Inferior parietal cortex (tissue), 1 donor: ENCODE results near the gene SDHB.
"Not testable (repeated sequence)": the region's sequence is repeated elsewhere in the genome, so short reads cannot be mapped to it uniquely, and the experiment has no call there.

Source experiments
- DNase-seq: peaks from one replicate; pipeline ENCODE4 v3.0.0-alpha.2; 2016; ENCODE audit errors: extremely low spot score

Gene SDHB

GRCh38 chr1:17075470-17076255, 21.8 kb upstream of the SDHB start:
- no peak for DNase-seq

DNA sequence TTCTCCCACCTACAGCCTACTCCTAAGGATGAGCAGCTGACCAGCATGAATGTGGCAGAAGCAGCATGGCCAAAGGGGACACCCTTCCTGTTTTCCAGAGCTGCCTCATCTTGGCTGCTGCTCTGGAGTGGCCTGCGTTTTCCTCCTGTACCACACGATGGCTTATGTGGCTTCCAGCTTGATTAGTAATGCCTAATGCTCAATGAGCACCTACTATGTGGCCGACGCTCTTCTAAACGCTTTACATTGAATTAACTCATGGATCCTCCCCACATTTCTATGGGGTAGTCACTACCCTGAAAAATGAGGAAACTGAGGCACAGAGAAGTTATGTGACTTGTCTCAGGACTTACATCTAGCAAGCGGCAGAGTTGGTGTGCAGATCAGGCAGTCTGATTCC, 18.0 kb upstream of the SDHB start:
- DNase-seq: no peak

- no peak for DNase-seq
These were observed 16.3 kb upstream of the SDHB start for GRCh38 chr1:17070163-17070525.

DNA sequence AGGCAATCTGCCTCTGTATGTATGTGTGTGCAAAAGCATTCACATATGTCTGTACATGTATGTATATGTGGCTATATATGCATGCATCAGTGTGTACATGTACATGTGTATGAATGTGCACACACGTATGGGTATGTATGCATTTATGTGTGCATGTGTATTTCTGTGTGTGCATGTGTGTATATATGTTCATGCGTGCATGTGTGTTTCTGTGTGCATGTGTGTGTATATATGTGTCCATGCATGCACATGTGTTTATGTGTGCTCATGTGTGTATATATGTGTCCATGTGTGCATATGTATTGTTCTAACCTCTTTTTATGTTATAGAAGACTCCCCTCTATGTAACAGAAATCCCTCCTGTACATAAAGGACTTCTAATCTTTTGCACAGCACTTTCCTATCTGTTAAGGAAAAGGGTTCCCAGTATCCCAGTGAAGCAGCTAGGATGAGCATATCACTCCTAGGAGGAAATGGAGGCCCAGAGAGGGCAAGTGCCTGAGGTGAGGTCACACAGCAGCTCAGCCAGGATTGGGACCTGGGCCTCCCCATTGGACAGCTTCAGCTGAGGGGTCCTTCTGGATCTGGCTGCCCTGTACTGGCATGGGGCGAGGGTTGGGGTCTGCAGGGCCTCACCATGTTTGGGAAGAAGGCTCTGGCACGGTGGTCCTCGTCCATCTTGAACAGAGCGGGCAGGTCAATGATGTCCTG, 15.8 kb upstream of the SDHB start:
- DNase-seq: no peak

DNA sequence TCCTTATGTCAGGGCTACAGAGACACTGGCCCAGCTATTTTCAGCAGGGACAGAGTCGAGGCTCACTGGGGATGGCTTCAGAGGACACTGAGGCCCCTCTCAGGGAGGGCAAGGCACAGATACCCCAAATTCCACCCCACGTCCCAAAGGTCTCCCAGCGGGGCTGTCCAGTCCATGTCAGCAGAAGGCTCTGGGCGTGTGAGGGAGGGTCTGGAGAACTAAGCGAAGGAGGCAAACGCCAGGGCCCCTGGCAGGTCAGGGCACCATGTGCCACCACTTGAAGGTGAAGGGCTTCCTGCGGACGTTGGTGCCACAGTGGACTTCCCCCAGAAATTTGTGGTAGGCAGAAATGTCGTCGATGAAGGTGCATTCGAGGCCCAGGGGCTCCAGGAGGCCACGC, 15.0 kb upstream of the SDHB start:
- DNase-seq: no peak

DNA sequence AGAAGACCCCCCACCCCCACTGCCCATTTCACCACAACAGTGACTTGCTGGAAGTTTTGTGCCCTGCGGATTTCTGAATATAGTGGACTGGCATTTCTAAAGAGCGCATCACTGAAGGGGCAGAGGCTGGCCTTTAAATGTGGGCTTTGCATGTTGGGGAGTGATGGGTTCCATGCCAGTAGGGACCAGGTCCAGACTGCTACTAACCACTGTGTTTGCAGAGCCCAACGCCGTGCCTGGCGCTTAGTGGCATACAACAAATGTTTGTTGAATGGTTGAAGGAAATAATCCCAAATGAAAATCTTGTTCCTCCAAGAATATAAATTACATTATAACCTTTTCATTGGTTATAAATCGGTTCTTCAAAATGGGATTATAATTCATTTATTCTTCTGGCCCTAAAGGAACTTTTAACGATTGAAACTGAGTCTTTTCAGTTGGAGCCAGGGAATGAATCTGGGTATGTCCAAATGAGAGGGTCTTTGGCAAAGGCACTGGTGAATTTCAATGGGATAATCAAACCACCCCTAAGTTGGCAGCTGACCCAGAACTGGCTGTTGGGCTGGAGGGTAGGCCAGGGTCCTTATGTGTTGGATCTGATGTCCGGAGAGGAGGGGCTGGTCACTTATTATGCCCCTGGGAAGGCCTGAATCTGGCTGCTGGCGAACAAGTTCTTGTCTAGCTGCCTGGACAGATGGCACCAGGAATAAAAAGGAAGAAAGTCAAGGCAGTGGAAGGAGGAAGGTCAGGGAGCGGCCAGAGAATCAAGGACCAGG, 13.8 kb upstream of the SDHB start:
- no peak for DNase-seq

DNA sequence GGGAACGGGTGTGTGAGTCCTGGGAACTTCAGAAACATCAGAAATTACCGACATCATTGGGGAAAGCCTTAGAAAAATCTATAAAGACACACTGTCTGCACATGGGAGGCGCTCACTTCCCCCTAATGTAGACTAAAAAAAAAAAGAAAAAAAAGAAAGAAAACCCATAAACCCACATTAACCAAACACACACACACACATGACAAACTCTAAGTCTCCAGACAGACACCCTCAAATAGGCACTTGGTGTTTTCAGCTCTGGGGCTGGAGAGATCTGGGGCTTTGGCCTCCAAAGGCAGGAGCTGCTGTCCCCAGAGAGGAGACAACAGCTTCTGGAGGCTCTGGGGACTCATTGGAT, 13.2 kb upstream of the SDHB start:
- DNase-seq: no peak

DNA sequence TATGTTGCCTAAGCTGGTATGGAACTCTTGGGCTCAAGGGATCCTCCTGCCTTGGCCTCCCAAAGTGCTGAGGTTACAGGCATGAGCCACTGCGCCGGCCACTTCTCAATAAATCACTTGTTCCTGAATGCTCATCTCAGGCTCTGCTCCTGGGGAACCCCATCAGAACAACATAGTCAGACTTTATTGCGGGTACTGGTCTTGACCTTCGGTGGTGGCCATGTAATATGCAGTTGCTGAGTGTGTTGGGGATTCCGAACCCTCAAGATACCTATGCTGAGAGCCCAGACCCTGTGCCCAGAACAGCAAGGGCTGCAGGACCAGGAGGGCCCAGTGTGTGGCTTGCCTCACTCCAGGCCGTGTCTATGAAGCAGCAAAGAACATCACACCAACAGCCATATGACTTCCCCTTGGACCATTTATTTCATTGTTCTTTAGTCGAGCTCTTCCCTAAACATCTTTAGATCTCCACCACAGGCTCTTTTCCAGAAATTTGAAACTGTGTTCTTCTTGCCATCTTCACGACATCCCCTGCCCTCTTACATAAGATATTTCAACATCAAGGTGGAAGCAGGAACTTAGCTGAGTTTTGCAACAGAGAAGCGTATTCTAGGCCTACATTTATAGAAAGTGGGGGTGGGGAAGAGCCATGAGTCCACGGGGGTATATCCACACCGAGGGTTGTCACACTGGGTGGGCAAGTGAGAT, 12.7 kb upstream of the SDHB start:
- no peak for DNase-seq

- no peak for DNase-seq
These were observed 11.8 kb upstream of the SDHB start for GRCh38 chr1:17065666-17066065.

DNA sequence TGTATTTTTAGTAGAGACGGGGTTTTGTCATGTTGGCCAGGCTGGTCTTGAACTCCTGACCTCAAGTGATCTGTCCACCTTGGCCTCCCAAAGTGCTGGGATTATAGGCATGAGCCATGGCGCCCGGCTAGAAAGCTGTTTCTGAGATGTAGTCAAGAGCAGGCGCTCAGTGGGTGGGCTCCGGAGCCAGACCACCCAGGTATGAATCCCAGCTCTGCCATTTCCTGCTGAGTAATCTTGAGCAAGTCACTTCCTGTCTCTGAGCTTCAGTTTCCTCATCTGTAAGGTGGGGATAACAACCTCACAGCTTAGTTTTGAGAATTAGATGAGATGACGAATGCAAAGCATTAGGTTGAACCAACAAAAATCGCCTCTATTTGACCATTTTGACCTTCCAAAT, 8.9 kb upstream of the SDHB start:
- not testable (repeated sequence) for DNase-seq

DNA sequence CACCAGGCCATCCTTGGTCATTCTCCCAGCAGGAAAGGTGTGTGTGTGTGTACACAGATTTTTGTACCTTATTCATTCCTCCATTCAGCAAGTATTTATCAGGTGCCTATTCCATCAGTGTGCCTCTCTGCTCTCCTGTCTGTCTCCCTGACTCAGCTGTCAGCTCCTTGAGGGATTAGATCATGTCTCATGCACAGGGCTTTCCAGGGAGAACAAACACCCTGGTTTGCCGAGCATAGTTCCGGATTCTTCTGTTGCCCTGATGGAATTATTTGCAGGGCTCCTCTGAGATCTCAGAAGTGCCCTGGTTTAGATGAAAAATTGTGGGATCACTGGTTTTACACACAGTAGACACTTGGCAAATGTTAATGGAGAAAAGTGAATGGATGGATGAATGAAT, 8.1 kb upstream of the SDHB start:
- DNase-seq: no peak

DNA sequence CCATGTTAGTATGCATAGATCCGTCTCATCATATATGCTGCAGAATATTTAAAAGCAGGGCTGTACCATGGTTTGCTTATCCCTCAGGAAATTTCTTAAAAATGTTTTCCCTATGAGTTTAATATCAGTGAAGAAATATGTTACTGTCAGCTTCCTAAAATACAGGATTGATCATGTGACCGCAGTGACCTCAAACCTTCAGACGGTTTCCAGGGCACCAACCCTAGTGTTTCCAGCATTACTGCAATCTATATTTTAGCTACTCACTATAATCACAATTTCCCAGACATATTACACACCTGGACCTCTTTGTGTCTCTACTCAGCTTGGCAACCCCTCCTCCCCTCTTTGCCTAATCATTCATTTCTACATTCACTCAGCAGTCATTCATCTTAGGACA, 7.7 kb upstream of the SDHB start:
- DNase-seq: no peak

DNA sequence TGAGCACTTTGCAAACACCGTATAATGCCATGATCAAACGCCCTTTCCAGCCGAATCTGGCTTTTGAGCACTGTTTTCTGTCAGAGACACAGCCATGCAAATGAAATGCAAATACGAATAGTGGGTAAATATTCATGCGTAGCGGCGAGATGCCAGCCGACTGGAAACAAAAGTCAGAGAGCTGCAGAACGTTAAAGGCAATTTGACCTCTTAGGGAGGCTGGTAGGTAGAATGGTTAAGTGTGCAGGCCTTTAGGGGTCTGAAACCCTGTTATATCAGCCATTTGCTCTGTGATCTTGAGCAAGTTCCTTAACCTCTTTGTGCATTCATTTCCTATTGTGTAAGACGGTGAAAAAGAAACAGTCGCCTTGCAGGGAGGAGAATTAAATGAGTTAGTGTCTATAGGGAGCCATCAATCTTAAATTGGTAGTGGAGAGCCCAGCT, 6.5 kb upstream of the SDHB start:
- DNase-seq: no peak

DNA sequence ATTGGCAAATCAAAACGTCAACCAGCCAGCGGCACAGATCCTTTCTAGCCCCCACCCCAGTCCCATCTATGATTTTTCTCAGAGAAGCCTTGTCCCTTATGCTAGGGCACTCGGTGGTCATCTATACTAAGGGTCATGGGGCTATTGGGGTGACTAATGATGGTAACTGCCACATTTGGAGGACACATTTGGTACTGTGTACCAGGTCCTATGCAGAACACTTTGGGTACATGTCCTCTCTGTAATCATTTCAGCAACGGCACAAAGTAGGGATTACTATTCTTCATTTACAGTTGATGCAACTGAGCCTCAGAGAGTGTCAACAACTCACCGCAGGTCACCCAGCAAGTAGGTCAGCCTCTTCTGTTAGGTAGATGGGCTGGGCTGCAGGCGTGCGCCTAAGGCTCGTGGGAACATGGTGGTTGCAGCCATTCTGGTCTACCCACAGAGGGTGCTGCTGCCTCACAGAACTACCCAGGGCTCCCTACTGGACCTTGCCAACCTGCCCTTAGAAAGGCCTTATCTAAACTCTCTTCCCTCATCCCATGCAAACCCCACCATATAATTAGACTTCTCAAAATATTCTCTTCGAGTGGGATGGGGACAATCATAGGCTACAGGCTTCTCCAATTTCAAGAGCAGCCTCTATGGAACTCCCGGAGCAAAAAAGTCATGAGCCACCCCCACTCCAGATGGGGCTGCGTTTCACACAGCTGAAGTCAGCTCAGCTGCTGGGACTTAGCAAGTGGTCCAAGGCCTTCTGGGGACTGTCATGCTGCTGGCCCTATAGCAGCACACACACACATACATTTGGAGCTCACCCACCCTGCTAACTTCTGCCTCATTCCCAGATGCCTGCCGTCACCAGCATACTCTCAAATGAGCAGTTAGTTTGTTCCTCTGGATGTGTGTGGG, 5.8 kb upstream of the SDHB start:
- DNase-seq: peak; percentile 81

- no peak for DNase-seq
These were observed 2.7 kb upstream of the SDHB start for GRCh38 chr1:17056551-17056950.

DNA sequence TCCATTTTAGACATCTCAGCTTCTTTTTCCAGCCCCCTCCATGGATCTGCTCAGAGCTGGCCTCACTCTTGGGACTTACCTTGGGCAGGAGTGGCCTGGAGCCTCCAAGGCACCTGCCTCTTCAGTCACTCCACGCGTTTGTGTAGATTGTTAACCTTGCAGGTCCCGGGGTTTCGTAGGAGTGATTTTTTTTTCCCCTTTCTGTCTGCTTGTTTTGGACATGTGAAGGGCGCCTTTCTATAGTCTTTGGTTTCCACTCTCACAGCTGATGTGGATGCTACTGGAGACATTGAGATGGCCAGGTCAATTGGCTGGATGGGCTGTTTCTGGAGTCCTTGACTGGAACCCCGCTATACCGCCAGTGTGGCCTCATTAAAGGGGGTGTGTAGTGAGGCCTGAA, 2.0 kb upstream of the SDHB start:
- DNase-seq: no peak

- DNase-seq: no peak
These were observed 647 bp downstream of the SDHB start for GRCh38 chr1:17053086-17053684.

DNA sequence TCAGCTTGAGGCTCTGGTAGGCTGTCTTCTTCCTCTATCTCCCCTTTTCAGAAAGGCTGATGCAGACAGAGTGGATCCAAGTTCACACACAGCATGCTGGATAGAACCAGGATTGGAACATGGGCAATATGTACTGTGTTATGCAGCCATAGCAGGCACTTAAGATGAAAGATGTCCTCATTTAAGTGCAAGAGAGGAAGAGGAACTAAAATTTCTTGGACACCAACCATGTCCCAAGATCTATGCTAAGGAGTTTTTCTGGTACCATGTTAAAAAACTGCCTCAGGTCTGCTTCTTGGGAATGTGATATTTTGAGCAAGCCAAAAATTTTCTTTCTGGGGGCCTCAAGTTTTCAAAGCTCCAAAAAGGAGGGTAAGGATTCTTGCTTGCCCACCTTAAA, 1.2 kb downstream of the SDHB start:
- no peak for DNase-seq

DNA sequence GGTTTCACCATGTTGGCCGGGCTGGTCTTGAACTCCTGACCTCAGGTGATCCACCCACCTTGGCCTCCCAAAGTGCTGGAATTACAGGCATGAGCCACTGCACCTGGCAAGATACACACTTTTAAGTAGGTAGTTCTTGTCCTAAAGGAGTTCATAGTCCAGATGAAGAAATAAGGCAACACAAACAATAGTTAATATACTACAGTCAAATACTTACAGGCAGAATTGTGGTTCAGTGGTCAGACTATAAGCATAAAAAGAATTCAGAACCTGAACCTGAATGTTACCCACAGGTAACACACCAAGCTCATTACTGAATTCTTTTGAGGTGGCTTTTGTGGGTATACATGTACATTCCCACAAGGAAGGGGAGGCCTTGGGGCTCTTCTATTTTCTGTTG, 1.8 kb downstream of the SDHB start:
- no peak for DNase-seq

- DNase-seq: no peak
These were observed 5.9 kb downstream of the SDHB start for GRCh38 chr1:17047924-17048323.

DNA sequence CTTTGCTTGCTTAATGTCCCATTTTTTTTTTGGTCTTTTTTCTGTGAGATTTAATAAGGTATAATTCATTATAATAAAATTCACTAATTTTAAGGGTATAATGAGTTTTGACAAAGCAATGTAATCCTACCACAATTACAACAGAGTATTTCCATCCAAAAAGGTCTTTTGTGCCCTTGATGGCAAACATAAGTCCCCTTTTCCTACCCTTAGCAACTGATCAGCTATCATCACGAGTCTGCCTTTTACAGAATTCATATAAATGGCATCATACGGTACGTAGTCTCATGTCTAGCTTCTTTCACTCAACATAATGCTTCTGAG, 7.5 kb downstream of the SDHB start:
- no peak for DNase-seq
